Activated T-helper 1 cell treated with anti-CD3 and anti-CD28 coated beads, Interleukin-12 subunit alpha, Interleukin-12 subunit beta, Interleukin-2, Interleukin-4 antibody, amounts not matched to agents 30 ng/mL and 10 ng/mL and 1 ng/mL, durations not matched to agents 14 hours and 24 hours and 36 hours (primary cell): Measurements from ENCODE around the gene MRPL49. TPM values are rescaled to one million over a fixed set of nuclear protein-coding genes. Genes with fewer than 3 reads are reported as not detected.

Experiments
- DNase-seq: peaks from one replicate; pipeline ENCODE4 v3.0.0; 2021; ENCODE audit warnings: low spot score
- H3K27ac Mint-ChIP-seq: one replicate; pipeline ENCODE4 v1.8.0; 2021; ENCODE audit warnings: mild to moderate bottlenecking, mixed read lengths
- H3K27me3 Mint-ChIP-seq: one replicate; pipeline ENCODE4 v1.8.0; 2022; ENCODE audit warnings: mild to moderate bottlenecking, moderate library complexity, mixed read lengths; ENCODE audit not compliant: insufficient read depth
- H3K36me3 Mint-ChIP-seq: one replicate; pipeline ENCODE4 v1.8.0; 2021; ENCODE audit warnings: low read depth, mixed read lengths
- H3K4me1 Mint-ChIP-seq: one replicate; pipeline ENCODE4 v1.8.0; 2021; ENCODE audit warnings: low read depth, mixed read lengths
- H3K4me3 Mint-ChIP-seq: one replicate; pipeline ENCODE4 v1.8.0; 2021; ENCODE audit warnings: mild to moderate bottlenecking, moderate library complexity, mixed read lengths
- H3K9me3 Mint-ChIP-seq: one replicate; pipeline ENCODE4 v1.8.0; 2021; ENCODE audit warnings: mixed read lengths
- intact Hi-C: fragments of 100-400 bp; cut with micrococcal nuclease; formaldehyde crosslinking; loops from one replicate; pipeline ENCODE4 v1.15.1; 2024
- total RNA-seq: library from RNA; stranded (reverse); gene quantifications from 2 replicates; pipeline ENCODE4 v1.2.3, GENCODE V29; 2022

The MRPL49 gene
- total RNA-seq: 76.0 and 76.4 TPM in 2 replicates

GRCh38 chr11:65121865-65122696 lies at the start of gene MRPL49, which contains the start of gene FAU:
Gene MRPL49, plus strand, starts transcription at chr11:65122321. Its CDS starts 26 bp downstream, at chr11:65122347.
Gene FAU, minus strand, starts transcription at chr11:65122134. Its CDS starts 321 bp downstream, at chr11:65121813.
- Mint-ChIP-seq H3K27me3 (no peaks in the 10 kb centered on the region), H3K36me3 (peaks cover 66% of the 10 kb centered on the region), H3K4me1 (peaks cover 44% of the 10 kb centered on the region), H3K27ac (peak within 1 kb of the TSS; percentile 99), H3K4me3 (peak within 1 kb of the TSS; percentile 99), H3K9me3 (no peaks in the 10 kb centered on the region)
- intact Hi-C loops: loop anchor here (1.0 to 5.0 kb wide), 6 partner anchors 12 to 343 kb away; partner anchors contain the start of genes ARL2, CDCA5, POLA2 and SF1
- DNase-seq: peak; percentile 99

DNA sequence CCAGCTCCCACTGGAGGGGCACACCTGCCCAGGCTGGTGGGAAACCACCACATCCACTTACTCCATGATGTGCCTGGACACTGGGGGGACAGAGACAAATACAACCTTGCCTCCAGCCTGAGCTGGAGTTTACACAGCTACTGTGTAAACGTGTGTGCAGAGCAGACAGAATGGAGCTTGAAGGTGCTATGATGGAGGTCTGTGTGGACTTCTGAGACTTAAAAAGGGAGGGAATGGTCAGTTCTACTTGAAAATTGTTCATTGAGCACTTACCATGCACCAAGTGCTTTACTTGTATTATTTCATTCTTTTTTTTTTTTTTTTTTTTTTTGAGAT lies 49.5 kb upstream of the MRPL49 start:
- Mint-ChIP-seq H3K27me3 (no peaks in the 10 kb centered on the region), H3K9me3 (no peaks in the 10 kb centered on the region), H3K36me3 (peaks cover 13% of the 10 kb centered on the region), H3K4me1 (peaks cover 8% of the 10 kb centered on the region), H3K27ac (peak overlapping the region; percentile 23), H3K4me3 (no peak overlapping the region)
- DNase-seq: no peak
- intact Hi-C loops: no loop called here

DNA sequence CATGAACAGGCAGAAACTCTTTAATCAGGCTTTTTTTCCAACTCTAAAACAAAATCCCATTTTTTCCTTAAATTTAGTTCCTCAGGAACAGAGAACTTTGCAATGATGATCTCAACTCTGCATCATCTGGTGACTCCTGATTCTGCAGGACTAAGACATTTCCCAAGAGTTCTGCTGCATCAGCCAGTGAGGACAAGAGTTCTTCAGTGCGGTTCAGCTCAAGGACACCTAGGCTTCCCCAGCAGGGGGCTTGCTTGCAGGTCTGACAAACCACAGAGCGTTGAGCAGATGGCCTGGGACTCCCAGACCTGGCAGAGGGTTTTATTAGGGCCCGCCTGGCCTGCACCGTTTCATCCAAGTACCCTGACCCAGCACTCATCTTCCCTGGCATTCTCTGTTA lies 44.7 kb upstream of the MRPL49 start:
- no peaks in the 10 kb centered on the region for H3K9me3 Mint-ChIP-seq
- DNase-seq: no peak
- peaks cover 37% of the 10 kb centered on the region for H3K36me3 Mint-ChIP-seq
- peak overlapping the region; percentile 23 for H3K27ac Mint-ChIP-seq
- H3K4me3 Mint-ChIP-seq: no peak overlapping the region
- intact Hi-C loops: no loop called here
- H3K4me1 Mint-ChIP-seq: peaks cover 46% of the 10 kb centered on the region
- H3K27me3 Mint-ChIP-seq: no peaks in the 10 kb centered on the region

DNA sequence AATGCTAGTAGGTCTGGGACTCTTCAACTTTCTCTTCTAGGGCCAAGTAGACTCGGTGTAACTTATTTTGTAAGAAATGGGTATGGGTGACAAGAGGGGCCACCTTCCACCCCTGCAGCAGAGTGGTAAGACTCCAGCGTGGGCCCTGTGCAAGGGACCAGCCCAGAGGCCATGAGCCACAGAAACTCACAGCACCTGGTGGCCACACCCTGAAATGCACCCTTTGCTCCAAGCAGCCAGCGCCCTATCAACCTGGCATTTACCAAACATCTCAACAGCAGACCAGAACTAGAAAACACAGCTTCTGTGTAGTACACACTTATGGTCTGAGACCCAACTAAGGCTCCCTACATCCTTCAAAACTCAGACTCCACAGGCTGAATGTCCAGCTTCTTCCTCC lies 44.0 kb upstream of the MRPL49 start:
- DNase-seq: peak; percentile 61
- H3K4me1 Mint-ChIP-seq: peaks cover 53% of the 10 kb centered on the region
- peaks cover 41% of the 10 kb centered on the region for H3K36me3 Mint-ChIP-seq
- intact Hi-C loops: loop anchor here (1.0 kb wide), 4 partner anchors 9 to 65 kb away; partner anchors contain the start of genes SAC3D1 and SNX15
- H3K27me3 Mint-ChIP-seq: no peaks in the 10 kb centered on the region
- H3K27ac Mint-ChIP-seq: peak overlapping the region; percentile 71
- peak overlapping the region; percentile 37 for H3K4me3 Mint-ChIP-seq
- H3K9me3 Mint-ChIP-seq: no peaks in the 10 kb centered on the region

- H3K27ac Mint-ChIP-seq: peak overlapping the region; percentile 71
- H3K36me3 Mint-ChIP-seq: peaks cover 43% of the 10 kb centered on the region
- H3K27me3 Mint-ChIP-seq: no peaks in the 10 kb centered on the region
- peak overlapping the region; percentile 17 for H3K4me3 Mint-ChIP-seq
- DNase-seq: no peak
- intact Hi-C loops: loop anchor here (1.0 kb wide), 4 partner anchors 10 to 66 kb away; partner anchors contain the start of genes SAC3D1 and SNX15
- H3K4me1 Mint-ChIP-seq: peaks cover 60% of the 10 kb centered on the region
- H3K9me3 Mint-ChIP-seq: no peaks in the 10 kb centered on the region
These were observed 43.3 kb upstream of the MRPL49 start for GRCh38 chr11:65078786-65079342.

DNA sequence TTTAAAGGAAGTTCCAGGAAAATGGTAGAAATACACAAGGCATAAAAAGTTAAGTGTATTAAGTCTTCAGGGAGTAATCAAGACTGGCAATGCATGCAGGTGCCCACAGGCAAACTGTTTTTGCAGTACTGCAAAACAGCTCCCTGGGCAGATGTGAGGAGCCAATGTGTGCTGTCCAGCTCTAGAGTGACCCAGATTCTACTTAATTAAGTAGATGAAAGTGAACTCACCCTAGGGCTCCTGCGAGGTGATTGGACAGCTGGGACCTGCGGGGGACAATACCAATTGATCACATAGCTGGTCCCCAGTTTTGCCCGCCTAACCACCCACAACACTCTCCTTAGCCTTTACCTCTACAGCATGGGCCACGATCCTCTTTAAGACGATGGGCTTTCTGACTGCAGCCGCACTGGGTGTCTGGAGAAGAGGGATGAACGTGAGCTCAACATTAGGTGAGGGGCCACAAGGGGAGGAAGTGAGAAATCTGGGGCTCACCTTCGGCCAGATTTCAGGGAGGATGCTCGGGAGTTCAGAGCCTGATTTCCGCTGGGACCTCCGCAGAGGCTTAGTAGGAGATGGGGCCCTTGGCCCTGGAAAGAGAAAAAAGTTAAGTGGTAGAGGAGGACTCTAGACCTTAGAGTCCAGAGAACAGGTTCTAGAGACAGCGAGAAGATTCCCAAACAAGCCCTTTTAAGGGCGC lies 38.8 kb upstream of the MRPL49 start:
- DNase-seq: no peak
- intact Hi-C loops: no loop called here
- Mint-ChIP-seq H3K4me1 (peaks cover 66% of the 10 kb centered on the region), H3K27ac (peak overlapping the region; percentile 97), H3K9me3 (no peaks in the 10 kb centered on the region), H3K27me3 (no peaks in the 10 kb centered on the region), H3K4me3 (peak overlapping the region; percentile 98), H3K36me3 (peaks cover 34% of the 10 kb centered on the region)

- H3K9me3 Mint-ChIP-seq: no peaks in the 10 kb centered on the region
- no peaks in the 10 kb centered on the region for H3K27me3 Mint-ChIP-seq
- H3K4me1 Mint-ChIP-seq: peaks cover 59% of the 10 kb centered on the region
- peaks cover 34% of the 10 kb centered on the region for H3K36me3 Mint-ChIP-seq
- DNase-seq: peak; percentile 96
- peak within 1 kb of the TSS; percentile 97 for H3K27ac Mint-ChIP-seq
- H3K4me3 Mint-ChIP-seq: peak within 1 kb of the TSS; percentile 98
- intact Hi-C loops: loop anchor here (1.0 kb wide), 12 partner anchors 12 to 274 kb away; partner anchors contain the start of genes ATG2A, EHD1, FAU and MEN1
These were observed 38.1 kb upstream of the MRPL49 start, which contains the start of the genes CDCA5 and ZFPL1 for GRCh38 chr11:65083834-65084597. Gene CDCA5, minus strand, starts transcription at chr11:65084040. Its CDS starts 62 bp downstream, at chr11:65083978. Gene ZFPL1, plus strand, starts transcription at chr11:65084222. Its CDS starts 477 bp downstream, at chr11:65084699.

GRCh38 chr11:65084598-65085375 lies 37.3 kb upstream of the MRPL49 start:
- H3K9me3 Mint-ChIP-seq: no peaks in the 10 kb centered on the region
- peak overlapping the region; percentile 98 for H3K4me3 Mint-ChIP-seq
- H3K36me3 Mint-ChIP-seq: peaks cover 40% of the 10 kb centered on the region
- peaks cover 56% of the 10 kb centered on the region for H3K4me1 Mint-ChIP-seq
- no peak for DNase-seq
- H3K27ac Mint-ChIP-seq: peak overlapping the region; percentile 97
- intact Hi-C loops: loop anchor here (1.0 kb wide), 12 partner anchors 12 to 274 kb away; partner anchors contain the start of genes ATG2A, EHD1, FAU and MEN1
- no peaks in the 10 kb centered on the region for H3K27me3 Mint-ChIP-seq

DNA sequence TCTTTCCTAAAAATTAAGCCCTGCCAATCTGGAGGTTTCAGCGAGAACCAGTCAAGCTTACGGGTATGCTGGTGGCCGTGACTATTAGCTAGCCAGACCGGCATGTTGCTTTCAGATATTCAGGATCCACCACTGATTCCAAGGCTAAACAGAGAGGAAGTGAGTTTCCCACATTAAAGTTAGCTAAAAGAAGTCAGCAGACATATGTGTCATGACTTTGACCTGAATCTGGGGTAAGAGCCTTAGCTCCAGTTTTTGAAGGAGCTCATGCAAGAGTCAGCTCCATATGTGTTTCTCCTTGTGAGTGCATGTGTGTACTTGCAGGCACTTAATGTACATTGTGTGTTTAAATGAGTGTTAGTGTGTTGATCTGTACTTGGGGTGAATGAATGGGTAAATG lies 36.7 kb upstream of the MRPL49 start:
- no peak for DNase-seq
- H3K36me3 Mint-ChIP-seq: peaks cover 38% of the 10 kb centered on the region
- intact Hi-C loops: no loop called here
- H3K4me3 Mint-ChIP-seq: peak overlapping the region; percentile 98
- H3K27me3 Mint-ChIP-seq: no peaks in the 10 kb centered on the region
- H3K4me1 Mint-ChIP-seq: peaks cover 53% of the 10 kb centered on the region
- H3K27ac Mint-ChIP-seq: peak overlapping the region; percentile 20
- no peaks in the 10 kb centered on the region for H3K9me3 Mint-ChIP-seq

DNA sequence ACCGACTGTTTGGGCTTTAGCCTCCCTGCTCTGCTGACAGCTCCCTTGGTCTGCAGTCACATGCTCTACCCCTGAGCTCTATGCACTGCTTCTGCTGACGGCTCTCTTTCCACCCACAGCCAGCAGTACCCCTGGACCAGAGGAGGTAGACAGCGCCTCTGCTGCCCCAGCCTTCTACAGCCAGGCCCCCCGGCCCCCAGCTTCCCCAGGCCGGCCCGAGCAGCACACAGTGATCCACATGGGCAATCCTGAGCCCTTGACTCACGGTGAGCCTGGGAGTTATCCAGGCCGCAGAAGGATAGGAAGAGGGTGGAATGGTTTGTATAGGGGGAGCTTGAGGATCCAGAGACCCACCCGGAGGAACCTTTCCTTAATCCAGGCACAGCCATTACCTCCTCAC lies 35.3 kb upstream of the MRPL49 start:
- H3K4me1 Mint-ChIP-seq: peaks cover 41% of the 10 kb centered on the region
- DNase-seq: no peak
- no peak overlapping the region for H3K27ac Mint-ChIP-seq
- H3K36me3 Mint-ChIP-seq: peaks cover 29% of the 10 kb centered on the region
- intact Hi-C loops: no loop called here
- peak overlapping the region; percentile 39 for H3K4me3 Mint-ChIP-seq
- no peaks in the 10 kb centered on the region for H3K27me3 Mint-ChIP-seq
- no peaks in the 10 kb centered on the region for H3K9me3 Mint-ChIP-seq

- no peak for DNase-seq
- Mint-ChIP-seq H3K27ac (no peak overlapping the region), H3K4me3 (no peak overlapping the region), H3K27me3 (no peaks in the 10 kb centered on the region), H3K36me3 (peaks cover 29% of the 10 kb centered on the region), H3K9me3 (no peaks in the 10 kb centered on the region), H3K4me1 (peaks cover 37% of the 10 kb centered on the region)
- intact Hi-C loops: no loop called here
These were observed 34.9 kb upstream of the MRPL49 start for GRCh38 chr11:65087216-65087615.
